Epithelial cell of esophagus (primary cell): ENCODE measurements around the gene HAGH.

Source experiments
- DNase-seq: peaks from one replicate; pipeline ENCODE4 v3.0.0; 2010; ENCODE audit warnings: low read depth
- H3K4me3 ChIP-seq: 2 replicates; pipeline ENCODE4 v1.5.1; 2011; ENCODE audit warnings: mild to moderate bottlenecking, low read length, control low read depth
- TF ChIP-seq, protein P1 (sequence below): IDR thresholded peaks from 2 replicates; pipeline ENCODE4 v1.5.1; 2011; ENCODE audit warnings: low read depth, mild to moderate bottlenecking, low read length, control low read depth, inconsistent platforms; ENCODE audit not compliant: insufficient read depth; ENCODE audit errors: missing control alignments

Gene HAGH

DNA sequence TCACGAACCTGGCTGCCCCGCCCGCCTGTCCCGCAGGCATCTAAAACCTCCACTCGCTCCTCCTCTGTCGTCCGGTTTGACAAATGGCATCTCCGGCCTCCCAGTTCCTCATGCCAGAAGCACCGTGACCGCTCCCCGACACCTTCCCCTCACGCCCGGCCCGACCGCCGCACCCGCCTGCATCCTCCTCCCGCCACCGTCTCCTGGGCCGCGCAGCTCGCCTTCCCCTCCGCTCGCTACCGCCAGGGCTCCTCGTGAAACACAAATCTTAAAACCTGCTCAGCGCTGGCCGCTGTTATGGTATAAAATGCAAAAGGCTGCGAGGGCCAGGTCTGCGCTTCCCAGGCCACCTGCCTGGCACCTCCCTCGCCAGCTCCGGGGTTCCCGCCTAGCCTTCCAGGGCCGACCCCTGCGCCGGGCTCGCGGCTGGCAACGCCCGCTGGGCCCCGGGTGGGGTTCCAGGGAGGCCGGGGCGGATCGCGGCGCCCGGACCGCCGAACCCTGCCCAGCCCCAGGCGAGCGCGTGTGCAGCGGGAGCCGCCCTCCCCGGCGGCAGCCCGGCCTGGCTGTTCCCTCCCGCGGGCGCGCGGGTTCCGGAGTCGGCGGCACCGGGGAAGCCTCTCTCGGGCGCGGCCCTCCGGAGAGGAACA, 44.7 kb downstream of the HAGH start:
- H3K4me3 ChIP-seq, result peak overlapping the region; percentile 74
- DNase-seq, result peak; percentile 40
- TF ChIP-seq, protein P1, sequence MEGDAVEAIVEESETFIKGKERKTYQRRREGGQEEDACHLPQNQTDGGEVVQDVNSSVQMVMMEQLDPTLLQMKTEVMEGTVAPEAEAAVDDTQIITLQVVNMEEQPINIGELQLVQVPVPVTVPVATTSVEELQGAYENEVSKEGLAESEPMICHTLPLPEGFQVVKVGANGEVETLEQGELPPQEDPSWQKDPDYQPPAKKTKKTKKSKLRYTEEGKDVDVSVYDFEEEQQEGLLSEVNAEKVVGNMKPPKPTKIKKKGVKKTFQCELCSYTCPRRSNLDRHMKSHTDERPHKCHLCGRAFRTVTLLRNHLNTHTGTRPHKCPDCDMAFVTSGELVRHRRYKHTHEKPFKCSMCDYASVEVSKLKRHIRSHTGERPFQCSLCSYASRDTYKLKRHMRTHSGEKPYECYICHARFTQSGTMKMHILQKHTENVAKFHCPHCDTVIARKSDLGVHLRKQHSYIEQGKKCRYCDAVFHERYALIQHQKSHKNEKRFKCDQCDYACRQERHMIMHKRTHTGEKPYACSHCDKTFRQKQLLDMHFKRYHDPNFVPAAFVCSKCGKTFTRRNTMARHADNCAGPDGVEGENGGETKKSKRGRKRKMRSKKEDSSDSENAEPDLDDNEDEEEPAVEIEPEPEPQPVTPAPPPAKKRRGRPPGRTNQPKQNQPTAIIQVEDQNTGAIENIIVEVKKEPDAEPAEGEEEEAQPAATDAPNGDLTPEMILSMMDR, result peak; percentile 25

DNA sequence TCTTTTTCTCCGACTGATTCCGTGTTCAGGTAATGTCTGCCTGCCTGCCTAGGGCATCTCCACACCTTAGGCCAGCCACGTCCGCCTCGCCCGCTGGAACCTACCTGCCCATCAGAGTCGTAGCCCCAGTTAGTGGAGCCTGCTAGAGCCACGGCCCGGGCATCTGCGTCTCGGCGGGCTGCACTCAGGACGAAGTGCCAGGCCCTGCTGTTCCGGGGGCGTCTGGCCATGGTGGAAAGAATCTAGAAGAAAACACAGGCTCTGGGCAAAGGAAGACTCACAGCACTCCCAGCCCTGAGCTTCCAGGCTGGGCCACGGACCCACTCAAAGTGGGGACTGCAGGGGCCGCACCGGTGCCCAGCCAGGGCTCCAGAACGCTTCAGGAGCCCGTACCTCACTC, 45.4 kb downstream of the HAGH start:
- peak overlapping the region; percentile 74 for H3K4me3 ChIP-seq
- no peak for DNase-seq
- TF ChIP-seq, protein P1, result no peak

DNA sequence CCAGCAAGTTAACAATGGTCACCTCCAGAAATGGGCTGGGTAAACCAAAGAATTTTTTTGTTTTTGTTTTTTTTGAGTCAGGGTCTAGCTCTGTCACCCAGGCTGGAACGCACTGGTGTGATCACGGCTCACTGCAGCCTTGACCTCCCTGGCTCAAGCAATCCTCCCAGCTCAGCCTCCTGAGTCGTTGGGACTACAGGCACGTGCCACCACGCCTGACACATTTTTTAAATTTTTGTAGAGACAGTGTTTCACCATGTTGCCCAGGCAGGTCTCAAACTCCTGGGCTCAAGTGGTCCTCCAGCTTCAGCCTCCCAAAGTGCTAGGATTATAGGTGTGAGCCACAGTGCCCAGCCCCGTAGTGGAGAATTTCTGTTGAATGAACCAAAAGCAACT, 46.0 kb downstream of the HAGH start:
- no peak for DNase-seq
- H3K4me3 ChIP-seq, result peak overlapping the region; percentile 74
- TF ChIP-seq, protein P1, result no peak

- DNase-seq, result no peak
- H3K4me3 ChIP-seq, result no peak overlapping the region
- TF ChIP-seq, protein P1, result no peak
Observed at GRCh38 chr16:1779741-1780676, 46.6 kb downstream of the HAGH start.

- no peak overlapping the region for H3K4me3 ChIP-seq
- TF ChIP-seq, protein P1, result no peak
- DNase-seq, result no peak
Observed at GRCh38 chr16:1779234-1779701, 47.4 kb downstream of the HAGH start.

- no peak overlapping the region for H3K4me3 ChIP-seq
- no peak for DNase-seq
- TF ChIP-seq, protein P1, result no peak
Observed at GRCh38 chr16:1778200-1779179, 48.1 kb downstream of the HAGH start.
